HG03175 (cell line): ENCODE measurements around the gene SFMBT2.
A peak's percentile ranks its signal among the peaks of the same experiment; 100 is the strongest.

Source experiments
- ATAC-seq: cut with Tn5 transposase; IDR thresholded peaks from one replicate; pipeline ENCODE4 v1.9.1; 2021; ENCODE audit warnings: mild to moderate bottlenecking, moderate library complexity; ENCODE audit not compliant: unreplicated experiment

SFMBT2 gene

DNA sequence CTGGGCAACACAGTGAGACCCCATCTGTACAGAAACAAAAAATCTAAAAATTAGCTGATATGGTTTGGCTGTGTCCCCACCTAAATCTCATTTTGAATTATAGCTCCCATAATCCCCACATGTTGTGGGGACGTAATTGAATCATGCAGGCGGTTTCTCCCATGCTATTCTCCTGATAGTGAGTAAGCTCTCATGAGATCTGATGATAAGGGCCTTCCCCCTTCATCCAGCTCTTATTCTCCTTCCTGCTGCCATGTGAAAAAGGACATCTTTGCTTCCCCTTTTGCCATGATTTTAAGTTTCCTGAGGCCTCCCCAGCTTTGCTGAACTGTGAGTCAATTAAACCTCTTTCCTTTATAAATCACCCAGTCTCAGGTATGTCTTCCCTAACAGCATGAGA, 136.5 kb downstream of the SFMBT2 start:
- ATAC-seq, result no peak

DNA sequence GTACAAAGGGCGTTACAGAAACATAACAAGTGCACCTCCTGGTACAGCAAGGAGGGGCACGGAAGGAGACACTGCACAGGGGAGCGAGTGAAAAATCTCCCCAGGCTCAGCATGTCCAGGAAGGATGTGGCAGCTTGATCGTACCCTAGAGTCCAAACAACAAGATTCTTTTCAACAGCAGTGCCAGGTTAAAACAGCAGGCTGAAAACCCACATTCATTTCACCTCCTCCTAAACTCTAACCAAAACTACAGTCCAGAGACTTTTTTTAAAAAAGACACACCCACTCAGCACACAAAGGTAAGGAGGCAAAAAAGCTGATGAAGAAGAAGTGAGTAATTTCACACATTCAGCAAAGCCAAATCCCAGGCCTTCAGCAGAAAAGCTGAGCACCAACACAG, 138.8 kb downstream of the SFMBT2 start:
- no peak for ATAC-seq

DNA sequence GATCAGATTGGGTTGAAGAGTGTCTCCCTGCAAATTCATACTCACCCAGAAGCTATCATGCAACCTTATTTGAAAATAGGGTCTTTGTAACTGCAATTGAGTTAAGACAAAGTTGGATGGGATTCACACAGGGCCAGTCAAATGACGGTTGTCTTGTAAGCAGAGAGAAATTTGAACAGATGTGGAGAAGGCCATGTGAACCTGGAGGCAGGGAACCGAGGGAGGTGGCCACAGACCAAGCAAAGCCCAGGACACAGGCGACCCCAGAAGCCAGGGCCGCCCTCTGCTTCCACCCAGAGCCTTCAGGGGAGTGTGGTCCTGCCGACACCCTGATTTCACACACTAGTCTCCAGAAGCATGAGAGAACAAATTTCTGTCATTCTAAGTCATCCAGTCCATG, 140.8 kb downstream of the SFMBT2 start:
- ATAC-seq, result no peak

DNA sequence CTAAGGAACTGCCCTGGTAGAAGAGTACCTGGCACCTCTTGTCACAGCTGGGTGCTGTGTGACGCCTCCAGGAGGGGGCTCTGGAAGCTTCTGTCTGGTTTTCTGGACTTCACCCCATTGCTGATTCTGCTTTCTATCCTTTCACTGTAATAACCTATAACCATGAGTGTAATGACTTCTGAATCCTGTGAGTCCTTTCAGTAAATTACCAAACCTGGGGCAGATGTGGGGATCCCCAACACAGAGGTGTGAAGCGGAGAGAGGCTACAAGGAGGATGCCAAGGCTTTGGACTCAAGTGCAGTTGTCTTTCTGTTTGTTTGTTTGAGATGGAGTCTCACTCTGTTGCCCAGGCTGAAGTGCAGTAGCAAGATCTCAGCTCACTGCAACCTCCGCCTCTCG, 143.7 kb downstream of the SFMBT2 start:
- ATAC-seq, result no peak

DNA sequence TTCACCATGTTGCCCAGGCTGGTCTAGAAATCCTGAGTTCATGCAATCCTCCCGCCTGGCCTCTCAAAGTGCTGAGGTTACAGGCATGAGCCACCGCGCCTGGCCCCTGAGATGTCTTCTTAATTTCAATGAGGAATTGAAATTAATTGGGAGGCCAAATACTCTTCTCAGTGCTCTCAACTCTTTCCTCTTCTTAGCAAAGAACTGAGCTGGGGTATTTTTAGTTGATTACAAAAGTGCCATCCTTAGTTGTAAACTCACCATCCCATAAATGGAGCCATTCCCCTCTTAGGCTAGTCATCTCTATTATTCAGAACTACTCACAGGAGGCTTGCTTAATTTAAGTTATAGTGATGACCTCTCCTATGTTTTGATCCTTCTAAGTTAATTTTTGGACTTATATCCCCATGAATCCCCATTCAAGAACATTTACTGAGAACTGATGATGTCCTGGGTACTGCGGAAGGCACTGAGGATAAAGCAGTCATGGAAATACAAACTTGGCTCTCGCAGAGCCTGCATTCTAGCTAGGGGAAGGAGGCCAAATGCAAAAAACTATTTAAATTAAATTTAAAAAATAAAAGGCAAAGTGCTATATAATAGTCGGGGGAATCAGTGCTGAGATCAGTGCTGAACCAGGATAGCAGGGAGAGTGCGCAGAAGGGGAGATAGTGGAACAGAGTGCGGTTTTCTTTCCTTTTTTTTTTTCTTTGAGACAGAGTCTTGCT, 145.3 kb downstream of the SFMBT2 start:
- no peak for ATAC-seq

DNA sequence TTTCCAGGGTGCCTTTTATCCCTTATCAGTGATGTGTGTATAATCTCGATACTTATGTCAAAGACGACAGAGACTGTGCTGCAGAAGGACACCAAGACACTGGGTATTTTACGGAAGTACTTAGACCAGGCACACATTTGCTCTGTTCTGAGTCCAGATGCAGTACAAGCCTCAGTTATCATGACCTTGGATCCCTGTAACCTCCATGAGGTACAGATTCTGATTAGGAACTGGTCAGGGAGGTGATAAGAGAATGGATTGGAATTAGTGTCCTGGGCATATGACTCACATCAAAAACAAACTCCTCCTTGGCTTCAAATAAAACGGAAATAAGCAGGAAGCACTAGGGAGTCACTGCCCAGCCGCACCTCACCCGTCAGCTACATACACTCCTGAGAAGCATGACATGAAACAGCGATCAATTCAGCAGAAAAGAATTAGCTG, 146.5 kb downstream of the SFMBT2 start:
- ATAC-seq, result no peak

DNA sequence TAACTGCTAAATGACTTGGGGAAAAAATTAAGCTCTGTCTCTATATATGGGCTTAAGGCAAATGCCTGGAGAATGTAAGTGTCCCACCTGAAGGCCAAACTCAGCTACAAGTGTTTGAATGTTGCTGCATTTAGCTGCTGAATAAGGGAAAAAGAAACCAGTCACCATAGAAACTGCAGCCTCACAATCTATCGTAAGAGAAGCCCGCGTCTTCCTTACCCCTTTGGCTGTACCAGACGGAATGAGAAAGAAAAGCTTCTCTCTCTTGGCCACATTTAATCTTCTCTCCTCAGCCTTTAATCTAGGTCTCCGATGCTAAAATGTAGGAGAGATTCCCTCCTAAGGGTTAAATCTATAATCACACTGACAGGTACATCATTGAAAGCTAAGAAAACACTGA, 147.2 kb downstream of the SFMBT2 start:
- no peak for ATAC-seq

DNA sequence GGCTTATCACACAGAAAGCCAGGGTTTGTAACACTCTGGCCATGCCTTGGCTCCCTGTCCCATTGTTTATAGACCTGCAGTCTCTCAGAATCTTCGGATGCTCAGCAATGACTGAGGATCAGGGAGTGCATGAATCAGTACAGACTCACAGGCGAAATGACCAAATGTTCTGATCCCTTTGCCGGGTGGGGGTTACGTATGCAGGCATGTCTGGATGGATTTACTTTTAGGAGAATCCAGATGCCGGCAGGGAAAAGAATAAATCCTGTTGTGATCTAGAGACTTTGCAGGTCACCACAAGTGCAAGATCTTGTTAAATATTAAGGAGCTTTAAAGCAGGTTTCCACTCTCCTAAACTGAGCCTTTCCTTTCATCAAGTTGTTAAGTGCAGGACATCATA, 149.5 kb downstream of the SFMBT2 start:
- ATAC-seq, result no peak

DNA sequence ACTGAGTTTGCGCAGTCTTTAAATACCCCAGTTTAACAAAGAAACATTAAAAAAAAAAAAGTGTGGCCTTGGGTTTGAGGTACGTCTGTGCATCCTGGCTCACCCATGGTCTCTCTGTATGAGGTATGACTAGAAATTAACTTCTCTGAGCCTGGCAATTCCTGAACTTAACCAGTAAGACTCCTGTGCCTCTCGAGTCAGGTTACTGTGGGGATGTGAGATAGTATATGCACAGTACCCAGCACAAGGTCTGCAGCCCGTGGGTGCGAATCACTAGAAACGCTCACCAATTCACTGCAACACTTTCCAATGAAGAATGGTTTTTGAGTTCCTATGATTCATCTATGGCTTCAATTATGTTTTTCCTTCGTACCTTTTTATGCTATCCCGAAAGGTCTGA, 149.9 kb downstream of the SFMBT2 start:
- ATAC-seq, result no peak

DNA sequence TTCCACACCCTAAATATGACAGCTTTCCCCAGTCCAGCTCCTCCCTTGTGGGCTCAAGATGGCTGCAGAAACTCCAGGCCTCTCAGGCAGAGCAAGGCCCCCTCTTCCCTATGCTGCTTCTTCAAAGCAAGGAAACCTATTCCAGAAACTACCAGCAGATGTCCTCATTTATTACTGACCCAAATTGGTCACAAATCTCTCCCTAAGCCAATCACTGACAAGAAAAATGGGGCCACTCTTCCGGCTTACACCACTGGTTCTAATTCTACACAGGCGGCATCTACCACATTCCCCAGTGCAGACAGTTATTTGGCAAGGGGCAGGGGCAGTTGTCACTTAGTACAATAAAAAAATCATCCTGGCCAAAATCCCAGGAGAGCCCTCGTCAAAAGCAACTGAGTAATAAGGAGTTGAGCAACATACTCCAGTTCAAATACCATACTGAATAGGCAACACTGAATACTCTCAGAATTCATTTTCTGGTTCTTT, 150.4 kb downstream of the SFMBT2 start:
- ATAC-seq, result peak; percentile 45

DNA sequence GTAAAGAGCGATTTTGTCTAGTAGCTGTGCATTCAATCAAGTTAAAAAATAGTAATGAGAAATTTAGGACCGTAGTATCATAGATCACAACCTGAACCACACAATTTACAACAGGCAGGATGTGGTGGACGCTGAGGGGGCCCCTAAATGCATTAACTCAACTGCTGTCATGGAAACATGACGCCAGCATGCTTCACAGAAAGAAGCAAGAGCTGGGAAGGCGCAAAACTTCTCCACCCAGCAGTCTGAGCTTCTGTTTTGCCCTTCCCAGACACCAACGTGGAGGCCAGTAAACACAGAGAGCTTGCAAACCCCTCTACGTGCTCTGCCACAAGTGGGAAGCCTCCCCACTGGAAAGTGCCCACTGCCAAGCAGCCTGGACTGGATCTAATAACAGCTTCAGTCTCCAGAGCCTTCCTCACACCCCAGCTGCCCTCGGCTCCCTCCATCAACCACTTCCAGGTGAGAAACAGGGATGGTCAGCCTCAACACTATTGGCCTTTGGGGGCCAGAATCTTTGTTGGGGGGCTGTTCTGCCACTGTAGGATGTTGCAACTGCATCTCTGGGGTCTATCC, 151.8 kb downstream of the SFMBT2 start:
- peak; percentile 78 for ATAC-seq

DNA sequence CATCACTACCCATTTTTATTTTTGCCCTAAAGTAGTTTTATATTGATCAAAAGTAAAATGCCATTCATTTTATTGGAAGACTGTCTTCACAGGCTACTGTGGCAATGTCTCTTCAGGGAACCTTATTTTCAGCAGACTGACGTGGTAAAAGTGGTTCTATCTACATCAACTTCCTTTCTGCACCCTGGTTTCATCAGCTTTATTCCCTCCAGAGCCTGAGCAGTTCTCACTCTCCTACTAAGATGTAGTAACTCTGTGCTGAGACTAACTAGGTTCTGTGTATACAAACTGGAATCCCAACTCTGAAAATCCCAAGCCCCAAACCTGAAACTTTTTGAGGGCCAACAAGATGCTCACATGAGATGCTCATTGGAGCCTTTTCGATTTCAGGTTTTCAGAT, 155.3 kb downstream of the SFMBT2 start:
- no peak for ATAC-seq

DNA sequence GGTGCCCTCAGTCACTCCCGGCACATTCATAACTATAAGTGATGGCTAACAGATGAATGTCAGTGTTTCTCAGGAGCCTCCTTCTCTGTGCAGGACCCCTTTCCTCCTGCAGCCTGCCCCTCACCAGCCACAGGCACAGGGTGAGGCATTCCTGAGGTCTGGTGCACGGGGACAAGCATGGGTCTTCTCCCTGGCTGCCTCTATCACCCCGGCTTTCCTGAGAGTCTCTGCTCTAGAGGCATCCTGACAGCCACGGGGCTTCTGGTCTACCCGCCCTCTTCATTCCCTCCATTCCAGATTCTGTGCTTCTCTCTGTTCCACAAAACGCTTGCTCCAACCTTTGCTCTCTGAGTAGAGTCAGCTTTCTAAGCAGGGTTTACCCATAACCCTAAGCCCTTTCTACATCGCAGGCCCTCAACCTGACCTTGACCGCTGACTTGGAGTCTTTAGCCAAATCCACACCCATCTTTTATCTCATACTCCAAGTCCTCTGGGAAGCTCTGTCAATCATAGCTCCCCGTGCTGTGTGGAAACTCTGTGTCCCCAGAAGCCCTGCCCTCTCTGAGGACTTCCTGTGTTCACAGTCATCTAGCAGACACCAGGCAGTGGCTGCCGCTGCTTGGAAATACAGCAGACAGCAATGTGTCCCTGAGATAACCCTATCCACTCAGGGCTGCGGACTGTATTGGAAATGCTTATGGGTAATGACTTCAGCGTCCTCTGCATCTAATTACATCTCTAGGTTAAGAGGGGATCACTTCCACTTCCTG, 159.0 kb downstream of the SFMBT2 start:
- no peak for ATAC-seq

DNA sequence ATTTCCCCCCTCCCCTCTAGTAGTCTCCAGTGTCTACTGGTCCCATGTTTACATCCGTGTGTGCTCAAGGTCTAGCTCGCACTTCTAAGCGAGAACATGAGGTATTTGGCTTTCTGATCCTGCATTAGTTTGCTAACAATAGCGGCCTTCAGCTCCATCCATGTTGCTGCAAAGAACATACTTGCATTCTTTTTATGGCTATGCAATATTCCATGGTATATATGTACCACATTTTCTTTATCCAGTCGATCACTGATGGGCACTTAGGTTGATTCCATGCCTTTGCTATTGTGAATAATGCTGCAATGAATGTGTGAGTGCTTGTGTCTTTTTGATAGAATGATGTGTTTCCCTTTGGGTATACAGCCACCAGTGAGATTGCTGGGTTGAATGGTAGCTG, 160.6 kb downstream of the SFMBT2 start:
- no peak for ATAC-seq

DNA sequence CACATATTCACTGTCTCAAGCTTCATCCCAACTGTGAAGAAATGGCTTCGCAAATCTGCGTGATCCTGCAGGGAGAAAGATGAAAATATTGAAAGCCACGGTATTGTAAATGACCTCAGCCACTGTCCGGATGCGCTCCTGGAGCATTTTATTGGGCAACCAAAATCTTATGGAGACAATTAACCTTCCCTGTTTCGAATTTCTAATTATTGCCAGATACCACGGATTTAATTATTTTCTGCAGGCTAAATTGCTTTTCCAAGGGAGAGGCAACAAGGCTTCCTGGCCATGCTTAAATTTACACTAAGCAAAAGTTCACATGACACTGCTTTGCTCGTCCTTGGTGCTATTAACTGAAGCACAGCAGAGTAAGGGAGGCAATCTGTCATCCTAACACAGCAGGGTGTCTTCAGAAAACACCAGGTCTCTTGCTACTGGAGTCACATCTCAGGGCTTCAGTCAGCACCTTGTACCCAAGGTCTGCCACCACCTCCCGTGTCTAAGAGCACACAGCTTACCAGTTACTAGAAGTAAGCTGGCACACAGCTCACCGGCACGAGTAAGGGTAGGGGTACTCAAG, 162.2 kb downstream of the SFMBT2 start:
- ATAC-seq, result no peak

DNA sequence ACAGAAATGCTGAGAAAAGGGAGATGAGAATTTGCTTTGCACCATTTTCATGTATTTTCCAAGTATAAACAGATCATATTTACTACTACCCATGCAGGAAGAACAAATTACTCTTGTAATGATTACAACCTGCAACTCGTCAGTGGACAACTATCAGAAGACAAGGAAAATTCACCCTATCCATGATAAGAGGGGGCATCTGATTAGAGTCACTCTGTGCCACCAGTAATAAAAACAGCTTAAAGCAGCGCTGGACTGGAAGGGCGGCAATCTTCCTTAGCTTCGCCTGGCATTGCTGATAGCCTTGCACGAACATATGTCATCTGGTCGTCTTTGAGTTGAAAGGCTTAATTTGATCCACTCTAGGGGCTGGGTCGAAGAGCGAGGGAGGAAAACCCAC, 162.7 kb downstream of the SFMBT2 start:
- no peak for ATAC-seq

DNA sequence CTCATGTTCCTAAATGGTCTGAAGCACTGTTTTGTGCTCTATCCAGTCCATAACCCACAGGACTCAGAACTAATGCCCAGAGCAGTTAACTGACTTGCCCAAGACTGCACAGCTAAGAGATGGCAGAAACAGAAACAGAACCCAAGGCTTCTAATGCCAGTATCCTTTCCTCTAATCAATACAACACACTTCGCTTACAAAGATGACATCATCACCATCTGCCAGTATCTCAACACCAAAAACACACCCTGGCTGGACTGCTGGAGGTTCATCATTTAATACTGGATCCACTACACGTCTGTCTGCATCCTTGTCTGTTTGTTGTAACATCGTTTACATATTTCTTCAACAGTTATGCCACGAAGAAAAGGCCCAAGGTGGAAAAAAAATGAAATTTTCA, 165.3 kb downstream of the SFMBT2 start:
- no peak for ATAC-seq

DNA sequence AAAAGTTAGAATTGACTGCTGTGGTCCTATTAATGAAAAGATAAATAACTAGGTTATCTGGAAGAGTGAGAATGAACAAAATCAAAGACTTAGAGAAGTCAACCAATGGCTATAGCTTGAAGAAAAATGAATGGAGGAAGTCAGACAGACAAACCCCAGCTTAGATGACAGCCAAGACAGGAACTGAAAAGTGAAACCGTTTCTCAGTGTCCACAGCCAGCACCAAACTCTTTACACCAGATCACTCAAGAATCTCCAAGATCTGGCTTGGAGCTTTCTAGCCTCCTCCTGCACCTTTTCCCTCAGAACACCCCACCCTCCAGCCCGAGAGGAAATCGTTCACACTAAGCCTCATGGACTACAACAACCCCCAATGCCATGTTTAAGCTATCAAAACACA, 167.0 kb downstream of the SFMBT2 start:
- ATAC-seq, result peak; percentile 86

DNA sequence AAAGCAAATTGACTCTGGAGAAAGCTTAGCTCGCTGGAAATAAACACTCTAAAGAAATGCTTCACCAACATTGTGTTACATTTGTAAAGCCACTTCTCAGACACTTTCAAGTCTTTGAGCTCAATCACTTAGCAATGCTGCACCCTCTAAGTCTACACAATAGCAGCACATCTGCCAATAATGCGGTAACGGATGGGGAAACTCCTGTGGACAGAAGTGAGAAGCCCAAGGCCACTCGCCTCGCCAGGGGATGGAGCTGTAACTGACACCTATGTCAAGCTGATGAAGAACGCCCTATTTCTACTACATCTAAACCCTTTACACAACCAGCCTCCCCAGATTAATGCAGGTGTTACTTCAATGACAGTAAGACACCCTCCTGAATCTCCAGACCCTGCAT, 167.7 kb downstream of the SFMBT2 start:
- no peak for ATAC-seq

DNA sequence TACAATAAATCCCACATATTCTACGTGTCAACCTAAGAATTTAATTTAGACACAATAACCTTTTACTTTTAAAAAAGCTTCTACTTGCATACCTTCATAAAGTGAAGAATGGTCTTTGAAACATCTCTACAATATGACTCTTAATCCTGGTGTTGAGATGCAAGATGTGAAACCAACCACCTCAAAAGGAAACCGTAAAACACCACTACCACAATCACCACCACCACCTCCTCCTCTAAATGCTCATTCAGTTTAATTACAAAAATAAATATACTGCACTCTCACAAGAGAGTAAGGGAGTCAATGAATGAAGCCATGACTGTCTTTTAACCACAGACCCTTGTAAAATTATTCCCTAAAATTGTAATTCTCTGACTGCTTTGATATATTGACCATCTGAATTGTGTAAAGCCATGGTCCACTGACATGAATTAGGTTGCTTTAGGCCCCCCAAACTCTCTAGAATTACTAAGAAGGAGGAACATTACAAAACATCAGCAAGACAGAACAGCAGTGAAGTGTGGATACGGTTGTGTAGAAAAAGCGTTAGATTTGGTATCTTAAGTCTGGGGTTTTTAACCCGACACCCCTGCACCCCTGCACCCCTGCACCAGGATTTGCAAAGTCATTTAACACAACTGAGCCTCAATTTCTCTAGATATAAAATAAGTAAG, 171.4 kb downstream of the SFMBT2 start:
- ATAC-seq, result peak; percentile 64

DNA sequence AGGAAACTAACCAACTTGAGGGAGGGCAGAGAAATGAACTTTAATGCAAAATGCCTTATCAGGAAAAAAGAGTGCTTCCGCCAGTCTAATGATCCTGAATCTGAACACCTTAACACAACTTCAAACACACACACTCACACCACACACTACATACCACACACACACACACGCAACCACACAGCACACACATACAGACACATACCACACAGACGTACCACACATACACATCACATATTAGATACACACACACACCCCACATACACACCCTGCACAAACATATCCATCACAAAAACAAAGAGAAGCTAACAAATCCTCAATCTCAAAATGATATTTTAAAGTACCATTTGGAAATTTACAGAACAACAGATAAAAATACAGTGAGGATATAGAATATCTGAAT, 175.5 kb downstream of the SFMBT2 start:
- ATAC-seq, result no peak
